ENCODE results near the gene TEAD4. TPM values are rescaled to one million over a fixed set of nuclear protein-coding genes. Genes with fewer than 3 reads are reported as not detected.

Gene TEAD4
- total RNA-seq, 4 donors from 2014 or later: 14.8 to 34.3 (median 23.4) TPM

- intact Hi-C loops (cut with DNase I; ENCODE audit: low total_unique reads): no loop called here
- WGBS, 2 donors: 59 to 61% methylated on average over 10 of the region's 10 CpGs
- no peak for DNase-seq (ENCODE audit: low spot score in 2 of 2)
- TF ChIP-seq POLR2A (IDR thresholded peaks at IDR 0.05) (no peak), CTCF (IDR thresholded peaks at IDR 0.05) (no peak)
- no peak overlapping the region for H3K4me3 ChIP-seq (ENCODE audit: low read depth, poor library complexity, severe bottlenecking)
Measured at GRCh38 chr12:2970744-2971143, 11.5 kb downstream of the TEAD4 start.

GRCh38 chr12:2973566-2973965, 14.4 kb downstream of the TEAD4 start:
- intact Hi-C loops (cut with DNase I; ENCODE audit: low total_unique reads): no loop called here
- no peak overlapping the region for H3K4me3 ChIP-seq (ENCODE audit: low read depth, poor library complexity, severe bottlenecking)
- WGBS, 2 donors: 92 to 93% methylated on average over 9 of the region's 9 CpGs
- DNase-seq (ENCODE audit: low spot score in 2 of 2): no peak
- TF ChIP-seq CTCF (IDR thresholded peaks at IDR 0.05): no peak
- TF ChIP-seq POLR2A (IDR thresholded peaks at IDR 0.05): no peak

DNA sequence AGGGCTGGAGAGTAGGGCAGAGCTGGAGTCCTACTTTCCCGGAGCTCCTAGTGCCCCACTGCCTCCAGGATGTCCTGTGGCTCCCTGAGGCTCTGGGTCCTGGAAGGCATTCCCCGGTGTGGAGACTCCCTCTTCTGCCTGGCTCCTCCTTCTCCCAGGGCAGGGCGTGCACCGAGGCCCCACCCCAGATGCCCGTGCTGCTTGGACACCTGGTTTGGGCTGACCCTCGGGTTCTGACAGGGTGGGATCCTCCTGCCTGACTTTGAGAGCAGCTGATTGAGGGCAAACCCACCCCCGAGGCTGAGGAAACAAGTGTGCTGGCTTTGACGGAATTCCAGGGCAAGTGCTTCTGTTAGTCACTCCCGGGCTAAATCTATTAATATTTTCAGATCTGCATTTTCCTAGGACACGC, 15.4 kb downstream of the TEAD4 start:
- WGBS, 2 donors: 23 to 27% methylated on average over 10 of the region's 10 CpGs
- intact Hi-C loops (cut with DNase I; ENCODE audit: low total_unique reads): no loop called here
- H3K4me3 ChIP-seq (ENCODE audit: low read depth, poor library complexity, severe bottlenecking): no peak overlapping the region

DNA sequence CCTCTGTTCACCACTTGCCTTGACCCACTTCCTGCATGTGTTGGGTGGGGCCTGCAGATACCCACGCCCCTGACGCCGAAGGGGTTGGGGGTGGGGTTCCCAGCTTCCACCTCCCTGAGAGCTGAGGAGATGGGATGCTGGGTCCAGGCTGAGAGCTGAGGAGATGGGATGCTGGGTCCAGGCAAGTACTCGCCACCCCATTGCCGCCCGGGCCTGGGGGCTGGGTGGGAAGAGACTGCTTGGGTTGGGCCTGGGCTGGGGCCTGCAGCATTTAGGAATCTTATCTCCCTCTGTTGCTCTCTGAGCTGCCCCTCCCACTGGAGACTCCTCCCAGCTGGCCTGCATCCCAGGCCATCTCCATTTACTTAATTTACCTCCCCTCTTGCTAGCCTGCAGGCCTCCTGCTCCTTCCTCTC, 17.4 kb downstream of the TEAD4 start:
- WGBS, 2 donors: 54 to 61% methylated on average over 3 to 5 of the region's 6 CpGs
- TF ChIP-seq CTCF (IDR thresholded peaks at IDR 0.05): no peak
- no peak for TF ChIP-seq POLR2A (IDR thresholded peaks at IDR 0.05)
- H3K4me3 ChIP-seq (ENCODE audit: low read depth, poor library complexity, severe bottlenecking): no peak overlapping the region
- intact Hi-C loops (cut with DNase I; ENCODE audit: low total_unique reads): no loop called here
- no peak for DNase-seq (ENCODE audit: low spot score in 2 of 2)

More for the DNA sequence above, 15.4 kb downstream of the TEAD4 start:
- no peak for DNase-seq (ENCODE audit: low spot score in 2 of 2)
- TF ChIP-seq CTCF (IDR thresholded peaks at IDR 0.05) (no peak), POLR2A (IDR thresholded peaks at IDR 0.05) (no peak)

DNA sequence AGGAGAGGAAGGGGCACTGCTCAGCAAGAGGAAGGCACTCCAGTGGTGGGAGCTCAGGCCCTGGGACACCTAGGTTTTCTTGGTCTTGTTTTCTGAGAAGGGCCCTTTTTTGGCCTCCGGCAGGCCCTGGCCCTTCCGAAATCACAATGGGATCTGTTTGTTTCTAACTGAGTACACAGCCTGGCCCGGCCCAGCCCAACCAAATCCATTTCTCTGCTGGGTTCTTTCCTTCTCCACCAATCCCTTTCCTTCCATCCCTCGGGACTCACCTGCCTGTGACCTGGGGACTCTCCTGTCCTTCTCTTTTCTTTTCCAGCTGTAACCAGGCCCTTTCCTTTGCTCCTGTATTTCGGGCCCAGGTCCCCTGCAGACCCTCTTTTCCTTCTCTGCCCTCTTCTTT, 18.6 kb downstream of the TEAD4 start:
- TF ChIP-seq POLR2A (IDR thresholded peaks at IDR 0.05) (no peak), CTCF (IDR thresholded peaks at IDR 0.05) (no peak)
- intact Hi-C loops (cut with DNase I; ENCODE audit: low total_unique reads): no loop called here
- 95 to 97% methylated on average over 5 of the region's 5 CpGs for WGBS, 2 donors
- no peak overlapping the region for H3K4me3 ChIP-seq (ENCODE audit: low read depth, poor library complexity, severe bottlenecking)
- no peak for DNase-seq (ENCODE audit: low spot score in 2 of 2)

- 85 to 94% methylated on average over 4 of the region's 4 CpGs for WGBS, 2 donors
- intact Hi-C loops (cut with DNase I; ENCODE audit: low total_unique reads): no loop called here
- H3K4me3 ChIP-seq (ENCODE audit: low read depth, poor library complexity, severe bottlenecking): no peak overlapping the region
- no peak for DNase-seq (ENCODE audit: low spot score in 2 of 2)
- TF ChIP-seq CTCF (IDR thresholded peaks at IDR 0.05) (no peak), POLR2A (IDR thresholded peaks at IDR 0.05) (no peak)
Measured at GRCh38 chr12:2979806-2980205, 20.6 kb downstream of the TEAD4 start.
